ENCODE measurements around the gene VPS26B. TPM values are rescaled to one million over a fixed set of nuclear protein-coding genes. Genes with fewer than 3 reads are reported as not detected.

The VPS26B gene
- total and polyA plus RNA-seq, 9 of the 15 experiments (the other 6 are each of a cell fraction or from before 2014, with no cell fraction given), result 3.5 to 43.3 (median 27.4) TPM

- TF ChIP-seq CEBPZ (IDR thresholded peaks at IDR 0.05; ENCODE audit: borderline replicate concordance, low read depth, low read length) (no peak), TCF3 (CRISPR knock-in tag; IDR thresholded peaks at IDR 0.05) (no peak), GATA2 (CRISPR knock-in tag; IDR thresholded peaks at IDR 0.05) (no peak), RUNX1 (IDR thresholded peaks at IDR 0.05; ENCODE audit: low read depth) (no peak), POU5F1 (IDR thresholded peaks at IDR 0.05; ENCODE audit: borderline replicate concordance, low read depth, low read length, partially characterized antibody) (peak; percentile 46), GABPA (tag; conservative IDR thresholded peaks at IDR 0.05; ENCODE audit: low read depth) (peak; percentile 48; the same call in 1 of the 2 replicates), TFAP4 (CRISPR knock-in tag; IDR thresholded peaks at IDR 0.05; ENCODE audit: borderline replicate concordance) (peak; percentile 71; the same call in 1 of the 2 replicates), THRA (IDR thresholded peaks at IDR 0.05) (no peak), AFF1 (IDR thresholded peaks at IDR 0.05; ENCODE audit: low read depth in 1 of 2, partially characterized antibody in 2 of 2) (peak in 1 of 2 experiments; percentile 97), JUNB (CRISPR knock-in tag; conservative IDR thresholded peaks at IDR 0.05) (no peak), E2F6 (IDR thresholded peaks at IDR 0.05; ENCODE audit: borderline replicate concordance in 1 of 2, extremely low read depth in 1 of 2, insufficient read depth in 1 of 2, insufficient read length in 1 of 2, low read depth in 1 of 2, low read length in 1 of 2, poor library complexity in 1 of 2, severe bottlenecking in 1 of 2) (peak; percentile 60 to 73)
Observed at GRCh38 chr11:134253188-134253993, 28.9 kb downstream of the VPS26B start, which contains the start of the genes ACAD8 and THYN1 (continued).

Measured in K562 (cell line).